NCI-H226 (cell line): Measurements from ENCODE around the gene TUBB4A.
"Not testable (repeated sequence)": the region's sequence is repeated elsewhere in the genome, so short reads cannot be mapped to it uniquely, and the experiment has no call there.

Experiments
- DNase-seq: peaks from one replicate; pipeline ENCODE4 v3.0.0-alpha.2; 2015

TUBB4A gene

DNA sequence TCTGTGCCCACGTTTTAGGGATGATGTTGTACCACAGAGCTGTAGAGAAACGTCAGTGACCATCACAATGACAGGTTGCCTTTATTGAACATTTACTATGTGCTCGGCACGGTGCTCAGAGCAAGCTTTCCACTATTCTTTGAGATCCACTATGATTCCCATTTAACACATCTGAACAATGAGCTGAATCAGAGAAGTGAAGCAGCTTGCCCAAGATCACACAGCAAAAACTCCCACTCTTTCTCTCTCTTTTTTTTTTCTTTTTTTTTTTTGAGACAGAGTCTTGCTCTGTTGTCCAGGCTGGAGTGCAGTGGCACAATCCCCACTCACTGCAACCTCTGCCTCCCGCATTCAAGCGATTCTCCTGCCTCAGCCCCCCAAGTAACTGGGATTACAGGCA is 20.6 kb upstream of the TUBB4A start:
- DNase-seq: no peak

- DNase-seq: peak; percentile 62
These were observed 19.9 kb upstream of the TUBB4A start for GRCh38 chr19:6521718-6522646.

DNA sequence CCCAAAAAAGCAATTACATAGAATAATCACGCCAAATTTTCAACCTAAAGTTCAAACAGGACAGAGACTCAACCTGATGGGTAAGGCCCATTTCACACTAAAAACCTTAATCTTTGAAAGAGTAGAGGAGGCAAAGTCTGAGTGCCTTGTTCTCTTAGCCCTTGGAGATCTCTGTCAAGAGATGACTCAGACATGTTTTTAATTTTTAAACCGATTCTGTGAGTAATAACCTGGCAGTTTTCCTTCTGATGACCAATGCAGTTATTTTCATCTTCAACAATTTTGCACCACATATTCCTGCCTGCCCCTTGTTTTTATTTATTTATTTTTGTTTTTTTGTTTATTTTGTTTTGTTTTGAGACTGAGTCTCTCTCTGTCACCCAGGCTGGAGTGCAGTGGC is 17.2 kb upstream of the TUBB4A start:
- peak; percentile 71 for DNase-seq

GRCh38 chr19:6518145-6518911 is 16.2 kb upstream of the TUBB4A start:
- no peak for DNase-seq

GRCh38 chr19:6516659-6517291 is 14.7 kb upstream of the TUBB4A start:
- DNase-seq: peak; percentile 80

- DNase-seq: peak; percentile 95
These were observed 14.0 kb upstream of the TUBB4A start for GRCh38 chr19:6516018-6516658.

DNA sequence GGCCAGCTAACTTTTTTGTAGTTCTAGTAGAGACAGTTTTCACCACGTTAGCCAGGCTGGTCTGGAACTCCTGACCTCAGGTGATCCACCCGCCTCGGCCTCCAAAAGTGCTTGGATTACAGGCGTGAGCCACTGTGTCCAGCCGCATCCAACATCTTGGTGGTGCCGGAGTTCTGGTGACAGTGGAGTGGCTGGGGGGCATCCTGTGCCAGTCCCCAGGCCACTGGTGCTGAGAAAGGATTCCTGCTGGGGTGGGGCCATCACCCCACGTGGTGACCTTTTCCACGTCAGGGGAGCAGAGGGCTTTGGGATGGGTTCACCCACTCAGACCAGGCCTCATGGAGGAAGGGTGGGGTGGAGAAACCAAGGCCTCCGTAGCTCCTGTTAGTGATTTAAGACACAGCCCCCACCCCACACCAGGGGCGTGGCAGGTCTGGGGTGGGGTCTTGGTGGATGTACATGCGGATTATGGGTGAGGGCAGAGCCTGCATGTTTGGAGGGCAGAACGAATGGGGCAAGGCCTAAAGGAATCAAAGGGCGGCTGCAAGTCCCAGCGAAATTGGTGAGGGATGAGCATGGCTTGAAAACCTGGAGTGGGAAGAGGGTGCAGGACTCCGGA is 12.9 kb upstream of the TUBB4A start:
- DNase-seq: no peak

GRCh38 chr19:6514089-6514488 is 12.0 kb upstream of the TUBB4A start:
- no peak for DNase-seq

DNA sequence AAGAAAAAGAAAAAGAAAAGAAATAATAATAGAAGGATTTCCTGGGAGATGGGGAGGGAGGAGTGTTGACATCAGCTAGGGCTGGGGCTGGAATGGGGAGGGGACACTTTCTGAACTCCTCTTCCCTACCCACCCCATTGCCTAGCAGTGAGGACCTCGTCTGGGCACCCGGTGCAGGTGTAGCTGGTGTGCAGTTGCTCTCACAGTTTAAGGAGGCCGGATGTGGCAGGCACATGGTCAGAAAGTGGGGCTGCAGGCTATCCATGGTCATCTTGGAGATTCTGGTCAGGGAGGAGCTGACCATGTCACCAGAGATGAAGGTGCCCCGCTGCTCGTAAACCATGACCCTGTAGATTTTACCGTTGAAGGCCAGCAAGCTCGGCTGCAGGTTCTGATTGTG is 8.5 kb upstream of the TUBB4A start:
- DNase-seq: no peak

DNA sequence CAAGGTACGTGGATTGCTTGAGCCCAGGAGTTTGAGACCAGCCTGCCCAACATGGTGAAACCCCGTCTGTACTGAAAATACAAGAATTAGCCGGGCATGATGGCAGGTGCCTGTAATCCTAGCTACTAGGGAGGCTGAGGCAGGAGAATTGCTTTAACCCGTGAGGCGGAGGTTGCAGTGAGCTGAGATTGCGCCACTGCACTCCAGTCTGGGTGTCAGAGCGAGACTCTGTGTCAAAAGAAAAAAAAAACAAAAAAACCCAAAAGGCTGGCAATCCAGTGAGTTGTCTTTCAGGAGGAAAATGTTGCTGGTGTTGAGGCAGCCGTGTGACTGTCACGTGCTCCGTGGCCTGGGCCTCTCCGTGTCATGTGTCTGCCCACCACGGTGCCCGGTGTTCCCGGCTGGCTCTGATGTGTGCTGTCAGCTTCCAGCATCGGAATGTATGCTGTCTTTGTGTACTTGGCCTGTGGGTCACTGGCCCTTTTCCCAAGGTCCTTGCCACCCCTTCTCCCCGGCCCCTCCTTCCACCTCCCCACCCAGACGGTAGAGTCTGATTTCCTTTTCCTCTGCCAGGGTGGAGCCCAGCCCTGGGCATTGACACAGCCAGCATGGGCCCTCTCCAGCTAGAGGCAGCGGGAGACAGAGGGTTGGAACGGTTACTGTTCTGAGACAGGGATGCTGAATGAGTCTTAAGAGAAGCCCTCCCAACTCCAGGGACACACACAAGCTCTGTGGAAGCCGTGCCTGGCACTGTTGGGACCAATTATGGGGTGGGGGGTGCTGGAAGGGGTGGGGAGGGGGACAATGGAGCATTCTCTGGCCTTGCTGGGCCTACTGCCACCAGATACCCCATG is 7.2 kb upstream of the TUBB4A start:
- DNase-seq: no peak

- not testable (repeated sequence) for DNase-seq
These were observed 6.1 kb upstream of the TUBB4A start for GRCh38 chr19:6508028-6508771.

- no peak for DNase-seq
These were observed 1.5 kb upstream of the TUBB4A start for GRCh38 chr19:6503407-6504201.

DNA sequence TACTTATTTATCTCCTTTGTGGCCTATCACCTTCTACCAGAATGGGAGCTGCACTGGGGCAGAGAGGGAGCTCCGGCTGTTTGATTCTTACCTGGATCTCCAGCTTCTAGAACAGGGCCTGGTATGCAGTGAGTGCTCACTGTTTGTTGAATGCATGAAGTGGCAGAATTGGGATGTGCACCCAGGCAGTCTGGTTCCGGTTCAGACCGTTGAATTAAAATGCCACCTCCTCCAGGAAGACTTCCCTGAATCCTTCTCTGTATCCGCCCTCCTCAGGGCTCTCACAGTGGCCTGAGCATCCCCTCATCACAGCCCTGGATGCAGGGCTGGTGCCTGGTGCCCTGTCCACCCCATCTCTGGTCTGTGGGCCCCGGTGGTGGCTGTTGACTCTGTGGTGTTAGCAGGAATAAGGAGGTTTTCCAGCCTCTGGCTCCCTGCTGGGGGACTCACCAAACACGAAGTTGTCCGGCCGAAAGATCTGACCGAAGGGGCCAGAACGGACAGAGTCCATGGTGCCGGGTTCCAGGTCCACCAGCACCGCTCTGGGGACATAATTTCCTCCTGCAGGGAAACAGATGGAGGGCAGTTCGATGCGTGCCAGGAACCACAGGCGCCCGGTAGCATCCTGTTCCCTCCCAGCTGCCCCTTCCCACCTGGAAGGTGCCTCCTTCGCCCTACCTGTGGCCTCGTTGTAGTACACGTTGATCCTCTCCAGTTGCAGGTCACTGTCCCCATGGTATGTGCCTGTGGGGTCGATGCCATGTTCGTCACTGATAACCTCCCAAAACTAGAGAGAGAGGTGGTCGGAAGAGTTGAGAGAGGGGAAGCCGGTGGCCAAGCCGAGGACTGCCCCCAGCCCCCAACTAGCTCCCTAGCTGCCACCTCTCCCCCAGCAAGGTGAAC is 1.0 kb downstream of the TUBB4A start:
- no peak for DNase-seq

GRCh38 chr19:6499052-6499790 is 2.9 kb downstream of the TUBB4A start:
- DNase-seq: no peak

DNA sequence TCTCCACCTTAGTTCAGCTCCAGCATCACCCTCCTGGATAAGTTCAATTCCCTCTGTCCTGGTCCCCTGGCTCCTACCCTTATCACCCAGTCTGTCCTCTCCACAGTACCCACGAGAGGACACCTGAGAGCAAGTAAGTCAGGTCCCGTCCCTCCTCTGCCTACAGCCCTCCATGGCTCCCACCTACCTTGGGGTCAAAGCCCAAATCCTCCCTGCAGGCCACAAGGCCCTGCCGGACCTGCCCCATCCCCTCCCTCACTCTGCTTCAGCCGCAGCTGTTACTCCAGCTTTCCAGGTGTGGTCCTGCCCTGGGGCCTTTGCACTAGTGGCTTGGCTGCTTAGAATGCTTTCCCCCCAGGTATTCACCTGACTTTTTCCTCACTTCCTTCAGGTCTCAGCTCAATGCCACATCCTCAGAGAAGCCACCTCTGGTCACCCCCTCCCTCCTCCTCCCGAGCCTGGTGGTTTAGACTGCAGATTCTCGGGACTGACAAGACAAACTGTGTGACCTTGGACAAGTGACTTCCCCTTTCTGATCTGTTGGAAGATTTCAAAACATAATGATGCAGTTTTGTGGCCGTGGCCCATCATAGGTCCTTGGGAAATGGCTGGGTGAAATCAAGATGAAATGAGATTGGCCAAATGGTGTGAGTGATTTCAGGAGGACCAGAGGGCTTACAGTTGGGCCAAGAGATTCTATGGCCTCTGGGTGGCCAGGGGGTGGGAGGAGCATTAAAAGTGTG is 3.6 kb downstream of the TUBB4A start:
- no peak for DNase-seq

DNA sequence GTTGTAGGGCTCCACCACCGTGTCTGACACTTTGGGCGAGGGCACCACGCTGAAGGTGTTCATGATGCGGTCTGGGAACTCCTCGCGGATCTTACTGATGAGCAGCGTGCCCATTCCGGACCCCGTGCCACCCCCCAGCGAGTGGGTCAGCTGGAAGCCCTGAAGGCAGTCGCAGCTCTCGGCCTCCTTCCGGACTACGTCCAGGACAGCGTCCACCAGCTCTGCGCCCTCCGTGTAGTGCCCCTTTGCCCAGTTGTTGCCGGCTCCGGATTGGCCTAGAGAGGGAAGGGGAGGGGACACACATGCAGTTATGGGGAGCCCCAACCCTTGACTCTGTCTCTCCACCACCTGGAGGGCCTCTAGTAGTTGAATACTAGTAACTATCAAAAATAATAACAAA is 6.2 kb downstream of the TUBB4A start:
- DNase-seq: no peak

- no peak for DNase-seq
These were observed 7.6 kb downstream of the TUBB4A start for GRCh38 chr19:6494438-6495036.
